K562 (cell line): ENCODE results near the gene FAM98C. TPM values are rescaled to one million over a fixed set of nuclear protein-coding genes. Genes with fewer than 3 reads are reported as not detected.
A peak's percentile ranks its signal among the peaks of the same experiment; 100 is the strongest.

Source experiments
- ARID4B ChIP-seq: sonication (generic); formaldehyde crosslinking; IDR thresholded peaks from 2 replicates; pipeline ENCODE4 v1.8.0; 2022; ENCODE audit warnings: mild to moderate bottlenecking, missing genetic modification reagents
- BCOR ChIP-seq: fragments of 450-650 bp; IDR thresholded peaks from 2 replicates; pipeline ENCODE4 v1.6.1; 2016
- CC2D1A ChIP-seq: fragments of 450-650 bp; IDR thresholded peaks from 2 replicates; pipeline ENCODE4 v1.6.1; 2017; ENCODE audit warnings: mild to moderate bottlenecking
- CREB3L1 ChIP-seq: fragments of 450-650 bp; IDR thresholded peaks from 2 replicates; pipeline ENCODE4 v1.6.1; 2014; ENCODE audit warnings: low read depth, mild to moderate bottlenecking, moderate library complexity, borderline replicate concordance
- CREM ChIP-seq: IDR thresholded peaks from 2 replicates; pipeline ENCODE4 v1.6.1; 2014; ENCODE audit warnings: antibody characterized with exemption, low read depth
- EGR1 ChIP-seq: fragments of 450-650 bp; conservative IDR thresholded peaks from 2 replicates; pipeline ENCODE4 v1.6.1; 2017; ENCODE audit warnings: mild to moderate bottlenecking
- FOSL1 ChIP-seq: fragments of 200-800 bp; sonication (Bioruptor generic); conservative IDR thresholded peaks from 2 replicates; pipeline ENCODE4 v1.6.1; 2016; ENCODE audit warnings: missing genetic modification characterization, missing compliant biosample characterization
- FOXK1 ChIP-seq: sonication (generic); formaldehyde crosslinking; IDR thresholded peaks from 2 replicates; pipeline ENCODE4 v1.8.0; 2022; ENCODE audit warnings: missing genetic modification reagents, mild to moderate bottlenecking, borderline replicate concordance
- HCFC1 ChIP-seq: IDR thresholded peaks from 2 replicates; pipeline ENCODE4 v1.6.1; 2012; ENCODE audit warnings: low read depth, low read length, improper control_type of control experiment
- HDAC2 ChIP-seq: fragments of 450-650 bp; IDR thresholded peaks from 2 replicates; pipeline ENCODE4 v1.6.1; 2016; ENCODE audit warnings: mild to moderate bottlenecking
- HIVEP1 ChIP-seq: fragments of 250-450 bp; sonication (Bioruptor Pico); IDR thresholded peaks from 2 replicates; pipeline ENCODE4 v1.4.0; 2020; ENCODE audit warnings: mild to moderate bottlenecking
- KLF1 ChIP-seq: fragments of 450-650 bp; IDR thresholded peaks from 2 replicates; pipeline ENCODE4 v1.6.1; 2016; ENCODE audit warnings: missing genetic modification characterization, missing compliant biosample characterization
- NEUROD1 ChIP-seq: fragments of 150-350 bp; IDR thresholded peaks from 2 replicates; pipeline ENCODE4 v1.6.1; 2014; ENCODE audit warnings: borderline replicate concordance, low read length, low read depth; ENCODE audit not compliant: partially characterized antibody
- PHF8 ChIP-seq: fragments of 200-600 bp; sonication (generic); IDR thresholded peaks from 2 replicates; pipeline ENCODE4 v1.6.1; 2012; ENCODE audit warnings: mixed run types, mild to moderate bottlenecking, inconsistent platforms, low read length, moderate library complexity, borderline replicate concordance
- PKNOX1 ChIP-seq: fragments of 450-650 bp; IDR thresholded peaks from 2 replicates; pipeline ENCODE4 v1.6.1; 2016
- RBM14 ChIP-seq: fragments of 200-400 bp; formaldehyde crosslinking; IDR thresholded peaks from 2 replicates; pipeline ENCODE4 v1.6.1; 2018; ENCODE audit warnings: low read depth, mild to moderate bottlenecking, low read length, moderate library complexity, borderline replicate concordance; ENCODE audit not compliant: insufficient read depth
- RBM39 ChIP-seq: fragments of 200-400 bp; formaldehyde crosslinking; optimal IDR thresholded peaks from 2 replicates; pipeline ENCODE3; 2018; ENCODE audit warnings: low read depth, low read length
- SNAPC5 ChIP-seq: fragments of 250-450 bp; sonication (Bioruptor Pico); IDR thresholded peaks from 2 replicates; pipeline ENCODE4 v1.8.0; 2021; ENCODE audit warnings: moderate library complexity, mild to moderate bottlenecking, inconsistent platforms
- TCFL5 ChIP-seq: fragments of 250-450 bp; sonication (Bioruptor Pico); conservative IDR thresholded peaks from 2 replicates; pipeline ENCODE4 v1.6.1; 2021; ENCODE audit warnings: mild to moderate bottlenecking, moderate library complexity, matching md5 sums
- ZKSCAN1 ChIP-seq: fragments of 150-350 bp; IDR thresholded peaks from 2 replicates; pipeline ENCODE4 v1.6.1; 2016; ENCODE audit warnings: low read depth, low read length
- ZNF274 ChIP-seq: IDR thresholded peaks from 2 replicates; pipeline ENCODE4 v1.6.1; 2011; ENCODE audit warnings: low read depth, mild to moderate bottlenecking, low read length, moderate library complexity, borderline replicate concordance
- ZNF699 ChIP-seq: fragments of 250-450 bp; sonication (Bioruptor Pico); IDR thresholded peaks from 2 replicates; pipeline ENCODE4 v1.8.0; 2021; ENCODE audit warnings: mild to moderate bottlenecking, moderate library complexity; ENCODE audit not compliant: insufficient replicate concordance
- polyA plus RNA-seq, 8 experiments: library from polyadenylated mRNA; depleted of rRNA in 4 of 8; stranded (reverse) in 5 of 8; unstranded in 3 of 8; fragments of >200 nt; fragmentation: Nextera tagmentation in 2 of 8; fragmentation: Illumina TruSeq in 1 of 8; extraction: Ambion mirVana in 2 of 8; extraction: Trizol in 1 of 8; gene quantifications; 2 replicates each; pipeline versions ENCODE4 v1.2.1 to v1.2.3, GENCODE V29; 2011 to 2014; ENCODE audit warnings: inconsistent platforms in 1 of 8, missing spikeins in 1 of 8
- total RNA-seq, 7 experiments: library from RNA; depleted of rRNA in 6 of 7; stranded (reverse); fragments of >200 nt in 6 of 7; fragmentation: Illumina TruSeq in 2 of 7; extraction: Trizol in 2 of 7; gene quantifications; 2 replicates each; pipeline versions ENCODE4 v1.2.1 to v1.2.3, GENCODE V29; 2011 to 2021; ENCODE audit warnings: low replicate concordance in 1 of 7

The FAM98C gene
- total and polyA plus RNA-seq, 9 of the 15 experiments (the other 6 are each of a cell fraction or from before 2014, with no cell fraction given): 1.7 to 43.8 (median 13.7) TPM

- no peak for TF ChIP-seq CREB3L1
- no peak for TF ChIP-seq ZNF274
- TF ChIP-seq NEUROD1: peak; percentile 14
- TF ChIP-seq TCFL5 (CRISPR knock-in tag): no peak
- TF ChIP-seq HIVEP1 (CRISPR knock-in tag): no peak
- TF ChIP-seq KLF1 (tag): peak; percentile 25; the same call in 1 of the 2 replicates
- peak; percentile 77 for TF ChIP-seq EGR1
- TF ChIP-seq HCFC1: no peak
- TF ChIP-seq ARID4B (CRISPR knock-in tag): peak; percentile 13; the same call in 1 of the 2 replicates
- no peak for TF ChIP-seq ZNF699
- peak; percentile 50; the same call in 1 of the 2 replicates for TF ChIP-seq PHF8
- TF ChIP-seq HDAC2: peak; percentile 31; the same call in 1 of the 2 replicates
- TF ChIP-seq RBM14: no peak
- TF ChIP-seq CC2D1A: peak; percentile 48; the same call in 1 of the 2 replicates
- TF ChIP-seq SNAPC5 (CRISPR knock-in tag): no peak
- TF ChIP-seq PKNOX1: peak; percentile 23; the same call in 1 of the 2 replicates
- TF ChIP-seq ZKSCAN1: no peak
- TF ChIP-seq FOXK1 (CRISPR knock-in tag): no peak
- TF ChIP-seq FOSL1 (tag): no peak
- TF ChIP-seq RBM39: no peak
- TF ChIP-seq CREM: no peak
- TF ChIP-seq BCOR: no peak
Measured at GRCh38 chr19:38362076-38362945, 40.6 kb upstream of the FAM98C start (continued).
